22Rv1 (cell line): ENCODE results near the gene ZNF641.
"Not testable (repeated sequence)": the region's sequence is repeated elsewhere in the genome, so short reads cannot be mapped to it uniquely, and the experiment has no call there.

Experiments used
- H3K27ac ChIP-seq: fragments of 450-650 bp; 2 replicates; pipeline ENCODE4 v1.5.1; 2017
- ZFX ChIP-seq: fragments of 450-650 bp; IDR thresholded peaks from 2 replicates; pipeline ENCODE4 v1.6.1; 2017; ENCODE audit warnings: antibody characterized with exemption, borderline replicate concordance
- TF ChIP-seq, protein P1 (sequence below): fragments of 450-650 bp; IDR thresholded peaks from 2 replicates; pipeline ENCODE4 v1.5.1; 2017; ENCODE audit warnings: mild to moderate bottlenecking

ZNF641 gene

DNA sequence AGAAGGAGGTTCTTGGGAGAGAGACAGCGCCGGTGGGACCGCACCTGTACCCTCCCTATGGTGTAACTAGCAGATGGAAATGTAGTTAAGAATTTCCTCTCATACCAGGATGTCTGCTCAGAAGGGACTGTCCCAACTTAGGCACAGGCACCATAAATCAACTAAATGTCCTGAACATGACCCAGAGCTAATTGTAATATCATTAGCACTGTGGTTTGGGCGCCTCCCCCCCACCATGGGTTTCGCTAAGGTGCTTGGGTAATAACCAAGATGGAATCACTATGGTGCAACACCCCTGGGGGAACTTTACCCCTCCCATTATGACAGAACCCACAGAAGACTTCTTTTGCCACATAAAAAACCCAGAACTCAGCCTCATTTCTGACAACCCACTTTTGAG, 15.9 kb downstream of the ZNF641 start:
- TF ChIP-seq ZFX: no peak
- TF ChIP-seq, protein P1, sequence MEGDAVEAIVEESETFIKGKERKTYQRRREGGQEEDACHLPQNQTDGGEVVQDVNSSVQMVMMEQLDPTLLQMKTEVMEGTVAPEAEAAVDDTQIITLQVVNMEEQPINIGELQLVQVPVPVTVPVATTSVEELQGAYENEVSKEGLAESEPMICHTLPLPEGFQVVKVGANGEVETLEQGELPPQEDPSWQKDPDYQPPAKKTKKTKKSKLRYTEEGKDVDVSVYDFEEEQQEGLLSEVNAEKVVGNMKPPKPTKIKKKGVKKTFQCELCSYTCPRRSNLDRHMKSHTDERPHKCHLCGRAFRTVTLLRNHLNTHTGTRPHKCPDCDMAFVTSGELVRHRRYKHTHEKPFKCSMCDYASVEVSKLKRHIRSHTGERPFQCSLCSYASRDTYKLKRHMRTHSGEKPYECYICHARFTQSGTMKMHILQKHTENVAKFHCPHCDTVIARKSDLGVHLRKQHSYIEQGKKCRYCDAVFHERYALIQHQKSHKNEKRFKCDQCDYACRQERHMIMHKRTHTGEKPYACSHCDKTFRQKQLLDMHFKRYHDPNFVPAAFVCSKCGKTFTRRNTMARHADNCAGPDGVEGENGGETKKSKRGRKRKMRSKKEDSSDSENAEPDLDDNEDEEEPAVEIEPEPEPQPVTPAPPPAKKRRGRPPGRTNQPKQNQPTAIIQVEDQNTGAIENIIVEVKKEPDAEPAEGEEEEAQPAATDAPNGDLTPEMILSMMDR: no peak
- H3K27ac ChIP-seq: no peak overlapping the region

DNA sequence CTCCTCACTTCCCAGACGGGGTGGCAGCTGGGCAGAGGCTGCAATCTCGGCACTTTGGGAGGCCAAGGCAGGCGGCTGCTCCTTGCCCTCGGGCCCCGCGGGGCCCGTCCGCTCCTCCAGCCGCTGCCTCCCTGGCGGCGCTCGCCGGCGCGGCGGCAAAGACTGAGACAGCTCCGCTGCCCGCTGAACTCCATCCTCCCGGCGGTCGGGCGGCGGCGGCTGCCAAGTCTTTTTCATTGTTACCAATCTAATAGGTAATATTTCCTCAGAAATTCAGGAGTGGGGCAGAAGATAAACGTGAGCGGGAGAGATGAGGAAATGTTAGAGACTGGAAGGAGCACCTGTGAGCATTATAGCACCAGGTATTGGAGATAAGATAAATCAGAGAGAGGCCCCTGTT, 17.0 kb downstream of the ZNF641 start:
- not testable (repeated sequence) for H3K27ac ChIP-seq

DNA sequence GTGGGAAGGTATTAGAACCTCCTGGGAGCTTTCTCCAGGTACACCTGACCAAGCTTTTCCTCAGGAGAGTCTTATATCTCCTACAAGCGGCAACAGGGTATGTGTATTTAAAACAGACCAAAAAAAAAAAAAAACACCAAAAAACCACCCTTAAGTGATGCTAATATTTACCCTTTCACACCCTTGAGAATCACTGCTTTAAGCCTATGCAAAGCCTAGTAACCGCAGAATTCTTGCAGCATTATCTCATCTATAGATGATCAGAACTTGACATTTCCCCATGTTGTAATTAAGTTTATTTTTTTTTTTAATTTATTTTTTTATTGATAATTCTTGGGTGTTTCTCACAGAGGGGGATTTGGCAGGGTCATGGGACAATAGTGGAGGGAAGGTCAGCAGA, 19.3 kb downstream of the ZNF641 start:
- TF ChIP-seq, protein P1: no peak
- TF ChIP-seq ZFX: no peak
- H3K27ac ChIP-seq: no peak overlapping the region

DNA sequence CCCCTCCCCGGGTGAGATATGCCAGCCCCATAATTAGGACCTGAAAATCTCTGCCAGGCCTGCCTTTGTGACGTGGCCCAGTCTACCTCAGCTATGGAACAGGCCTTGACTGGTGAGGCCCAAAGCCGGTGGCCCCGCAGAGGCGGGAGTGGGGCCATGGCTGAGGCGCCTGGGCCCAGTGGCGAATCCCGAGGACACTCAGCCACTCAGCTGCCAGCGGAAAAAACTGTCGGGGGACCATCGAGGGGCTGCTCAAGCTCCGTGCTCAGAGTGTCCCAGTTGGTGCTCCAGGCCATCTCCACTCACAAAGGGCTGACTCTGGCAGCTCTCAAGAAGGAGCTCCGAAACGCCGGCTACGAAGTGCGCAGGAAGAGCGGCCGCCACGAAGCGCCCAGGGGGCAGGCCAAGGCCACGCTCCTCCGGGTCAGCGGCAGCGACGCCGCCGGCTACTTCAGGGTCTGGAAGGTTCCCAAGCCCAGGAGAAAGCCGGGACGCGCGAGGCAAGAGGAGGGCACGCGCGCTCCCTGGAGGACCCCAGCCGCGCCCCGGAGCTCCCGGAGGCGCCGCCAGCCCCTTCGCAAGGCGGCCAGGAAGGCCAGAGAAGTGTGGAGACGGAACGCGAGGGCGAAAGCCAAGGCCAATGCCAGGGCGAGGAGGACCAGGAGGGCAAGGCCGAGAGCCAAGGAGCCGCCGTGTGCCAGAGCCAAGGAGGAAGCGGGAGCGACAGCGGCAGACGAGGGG, 21.4 kb downstream of the ZNF641 start:
- H3K27ac ChIP-seq: no peak overlapping the region
- TF ChIP-seq, protein P1: no peak
- TF ChIP-seq ZFX: no peak

DNA sequence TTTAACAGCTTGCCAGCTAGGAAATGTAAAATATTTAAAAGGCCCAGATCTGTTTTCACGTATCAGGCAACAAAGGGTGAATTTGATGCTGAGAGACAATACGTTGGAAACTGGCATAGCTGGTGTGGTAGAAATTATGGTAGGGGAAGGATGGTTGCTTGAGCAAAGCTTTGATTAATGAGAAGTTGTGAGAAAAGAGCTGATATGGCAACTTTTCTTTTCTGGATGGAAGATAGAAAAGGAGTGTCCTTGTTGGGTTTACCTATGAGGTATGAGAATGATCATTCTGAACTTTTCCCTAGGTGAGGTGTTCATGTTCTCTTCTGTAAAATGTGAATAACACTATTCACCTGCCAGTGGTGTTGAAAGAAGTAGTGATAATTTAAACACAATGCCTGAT, 34.2 kb downstream of the ZNF641 start:
- TF ChIP-seq, protein P1: no peak
- no peak for TF ChIP-seq ZFX
- H3K27ac ChIP-seq: no peak overlapping the region

DNA sequence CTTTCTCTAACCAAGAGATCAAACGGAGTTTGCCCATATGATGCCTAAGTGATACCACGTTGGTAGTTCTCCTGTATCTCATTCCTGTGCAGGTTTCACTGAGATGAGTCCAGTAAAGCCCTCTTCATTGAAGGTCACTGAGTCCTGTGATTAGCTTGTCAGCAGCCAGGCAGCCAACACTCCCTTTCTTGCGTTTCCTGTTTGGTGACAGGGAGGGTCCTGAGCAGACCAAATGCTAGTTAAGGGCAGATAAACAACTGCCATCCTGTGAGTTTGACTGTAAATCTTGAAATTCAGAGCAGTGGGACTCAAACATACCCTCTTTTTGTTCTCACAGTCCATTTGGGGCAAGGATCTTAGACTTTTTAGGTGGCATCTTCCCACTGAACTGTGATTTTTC, 39.4 kb downstream of the ZNF641 start:
- no peak overlapping the region for H3K27ac ChIP-seq
- TF ChIP-seq, protein P1: no peak
- no peak for TF ChIP-seq ZFX

DNA sequence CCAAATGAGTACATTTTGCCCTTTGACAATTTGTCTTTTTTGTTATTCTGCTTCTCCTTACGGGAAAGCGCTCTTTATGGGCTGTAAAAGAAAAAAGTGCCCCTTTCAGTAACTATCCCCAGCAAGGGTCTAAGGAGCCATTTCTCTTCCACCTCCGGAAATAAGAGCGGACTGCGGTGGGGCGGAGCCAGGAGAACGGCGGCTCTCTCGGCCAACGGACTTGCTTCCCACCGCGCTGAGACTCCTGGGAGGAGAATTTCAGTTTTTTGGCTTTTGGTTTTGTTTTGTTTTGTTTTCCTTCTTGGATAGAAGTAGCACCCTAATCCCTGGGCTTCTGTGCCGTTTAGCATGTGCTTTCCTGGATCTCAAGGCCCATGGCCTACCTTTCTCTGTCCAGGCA, 43.5 kb downstream of the ZNF641 start:
- no peak overlapping the region for H3K27ac ChIP-seq
- TF ChIP-seq ZFX: no peak
- TF ChIP-seq, protein P1: no peak

DNA sequence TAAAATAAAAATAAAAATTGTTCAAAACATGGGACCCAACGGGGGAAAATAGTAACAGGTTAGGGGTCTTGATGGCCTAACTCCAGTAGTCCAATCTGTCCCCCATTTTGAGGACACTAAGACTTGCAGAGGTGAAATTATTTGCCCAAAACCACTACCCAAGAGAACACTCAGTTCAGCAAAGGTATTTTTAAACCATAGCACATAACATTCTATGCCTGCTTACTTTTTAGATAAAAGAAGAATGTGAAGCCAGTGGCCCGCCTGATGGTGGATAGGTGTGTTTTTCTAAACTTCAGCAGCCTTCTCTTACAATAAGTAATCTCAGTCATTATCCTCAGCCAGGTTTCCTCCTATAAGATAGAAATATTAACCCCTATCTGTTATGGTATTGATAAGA, 45.5 kb downstream of the ZNF641 start:
- no peak overlapping the region for H3K27ac ChIP-seq
- TF ChIP-seq, protein P1: no peak
- TF ChIP-seq ZFX: no peak
